Superior temporal gyrus (tissue), 1 donor: Measurements from ENCODE around the gene FBXL17.

Source experiments
- DNase-seq: peaks from one replicate; pipeline ENCODE4 v3.0.0-alpha.2; 2016; ENCODE audit errors: extremely low spot score

The FBXL17 gene

GRCh38 chr5:107916731-107917725, 464.9 kb downstream of the FBXL17 start:
- peak; percentile 62 for DNase-seq

- DNase-seq: peak; percentile 58
Observed at GRCh38 chr5:107915176-107915812, 466.6 kb downstream of the FBXL17 start.

GRCh38 chr5:107913494-107913893, 468.4 kb downstream of the FBXL17 start:
- DNase-seq: no peak

GRCh38 chr5:107900721-107901120, 481.2 kb downstream of the FBXL17 start:
- no peak for DNase-seq

- DNase-seq: no peak
Observed at GRCh38 chr5:107894361-107894760, 487.5 kb downstream of the FBXL17 start.

GRCh38 chr5:107893642-107894041, 488.3 kb downstream of the FBXL17 start:
- no peak for DNase-seq

- no peak for DNase-seq
Observed at GRCh38 chr5:107889387-107889786, 492.5 kb downstream of the FBXL17 start.

- no peak for DNase-seq
Observed at GRCh38 chr5:107888541-107888940, 493.4 kb downstream of the FBXL17 start.

GRCh38 chr5:107887166-107887943, 494.5 kb downstream of the FBXL17 start:
- no peak for DNase-seq

- DNase-seq: no peak
Observed at GRCh38 chr5:107885601-107886000, 496.3 kb downstream of the FBXL17 start.

GRCh38 chr5:107884871-107885270, 497.0 kb downstream of the FBXL17 start:
- no peak for DNase-seq

GRCh38 chr5:107878661-107879060, 503.2 kb downstream of the FBXL17 start:
- peak; percentile 64 for DNase-seq

GRCh38 chr5:107876906-107877305, 505.0 kb downstream of the FBXL17 start:
- DNase-seq: no peak

GRCh38 chr5:107876261-107876660, 505.6 kb downstream of the FBXL17 start:
- DNase-seq: no peak

- no peak for DNase-seq
Observed at GRCh38 chr5:107875833-107876232, 506.1 kb downstream of the FBXL17 start.

GRCh38 chr5:107874795-107875194, 507.1 kb downstream of the FBXL17 start:
- no peak for DNase-seq

GRCh38 chr5:107873877-107874276, 508.0 kb downstream of the FBXL17 start:
- no peak for DNase-seq

GRCh38 chr5:107871023-107871422, 510.9 kb downstream of the FBXL17 start:
- DNase-seq: no peak

GRCh38 chr5:107869438-107870115, 512.3 kb downstream of the FBXL17 start:
- DNase-seq: no peak

GRCh38 chr5:107868650-107869409, 513.1 kb downstream of the FBXL17 start:
- DNase-seq: no peak

- no peak for DNase-seq
Observed at GRCh38 chr5:107867266-107867665, 514.6 kb downstream of the FBXL17 start.
